ENCODE results near the gene CZIB. TPM values are rescaled to one million over a fixed set of nuclear protein-coding genes. Genes with fewer than 3 reads are reported as not detected.
"Not testable (repeated sequence)": the region's sequence is repeated elsewhere in the genome, so short reads cannot be mapped to it uniquely, and the experiment has no call there.

Gene CZIB
- total RNA-seq, 2 experiments from 2014 or later = 47.9 to 48.2 TPM

- ChIA-PET POLR2A (no interaction called here), CTCF (no interaction called here)
These were observed 21.9 kb upstream of the CZIB start for GRCh38 chr1:53242381-53242780.

DNA sequence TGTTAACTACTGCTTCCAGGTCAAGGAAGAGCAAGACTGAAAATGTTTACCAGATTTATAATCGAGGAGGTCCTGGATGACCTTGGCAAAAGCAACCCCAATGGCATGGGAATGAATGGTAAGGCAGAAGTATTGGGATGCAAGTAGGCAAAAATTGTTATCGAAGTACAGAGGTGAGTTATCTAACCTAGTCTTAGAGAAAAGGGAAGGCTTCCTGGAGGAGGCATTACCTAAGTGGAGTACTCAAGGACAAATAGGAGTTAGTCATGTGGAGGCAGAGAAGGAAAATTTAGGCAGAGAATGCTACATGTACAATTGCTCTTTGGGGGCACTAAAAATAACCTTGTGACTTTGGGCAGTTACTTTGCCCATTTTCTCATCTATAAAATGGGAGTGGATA lies 21.4 kb upstream of the CZIB start:
- POLR2A ChIA-PET = no interaction called here
- CTCF ChIA-PET = no interaction called here

DNA sequence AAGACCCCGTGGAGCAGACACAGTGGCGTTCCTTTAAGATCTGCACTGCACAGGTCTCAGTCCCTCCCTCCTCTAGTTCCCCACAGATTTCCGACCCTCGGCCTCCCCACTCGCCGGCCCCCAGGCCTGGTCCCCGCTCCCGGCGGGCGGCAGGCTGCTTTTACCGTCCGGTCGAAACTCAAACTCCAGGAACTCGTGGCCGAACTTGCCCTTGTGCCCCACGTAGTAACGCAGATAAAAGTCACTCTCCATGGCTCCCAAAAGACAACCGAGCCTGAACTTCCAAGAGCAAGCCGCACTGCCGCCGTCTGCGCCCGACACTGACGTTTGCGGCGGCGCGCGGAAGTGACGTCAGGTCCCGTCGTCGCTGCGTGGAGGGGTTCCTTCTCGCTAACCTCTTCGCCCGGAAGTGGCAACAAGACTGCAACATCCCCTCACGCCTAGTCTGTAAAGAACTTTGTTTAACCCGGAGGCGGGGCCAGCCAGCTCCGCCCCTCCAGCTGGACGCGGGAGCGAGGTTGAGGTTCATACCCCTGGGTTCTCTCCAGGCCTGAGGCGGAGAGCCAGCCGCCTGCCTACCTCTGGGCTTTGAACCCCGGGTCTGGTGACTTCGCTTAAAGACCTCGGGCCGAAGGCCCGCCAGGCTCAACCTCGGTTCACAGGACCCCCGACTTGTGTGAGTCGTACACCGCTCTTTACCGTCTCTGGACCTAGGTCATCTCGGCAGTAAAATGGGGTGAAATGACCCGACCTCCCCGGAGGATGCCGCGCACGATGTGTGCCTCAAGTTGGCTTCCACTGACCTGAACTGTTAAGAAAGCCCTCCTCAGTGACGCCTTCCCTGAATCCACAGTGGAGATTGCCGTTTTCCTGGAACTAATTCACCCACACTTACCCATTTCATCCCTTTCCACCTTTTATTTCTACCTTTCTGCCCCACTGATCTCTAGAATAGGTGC lies 18.0 kb upstream of the CZIB start, which contains the start of gene MAGOH:
Gene MAGOH (minus strand): TSS at position 322 of the 959 bp plus-strand sequence. CDS start 70 bp downstream, at position 252.
- ChIA-PET CTCF (no interaction called here), POLR2A (interaction anchor here (0.6 to 0.9 kb wide), 2 partner anchors 17 to 73 kb away, joined by 3 read pairs; no protein-coding TSS in a partner anchor)

DNA sequence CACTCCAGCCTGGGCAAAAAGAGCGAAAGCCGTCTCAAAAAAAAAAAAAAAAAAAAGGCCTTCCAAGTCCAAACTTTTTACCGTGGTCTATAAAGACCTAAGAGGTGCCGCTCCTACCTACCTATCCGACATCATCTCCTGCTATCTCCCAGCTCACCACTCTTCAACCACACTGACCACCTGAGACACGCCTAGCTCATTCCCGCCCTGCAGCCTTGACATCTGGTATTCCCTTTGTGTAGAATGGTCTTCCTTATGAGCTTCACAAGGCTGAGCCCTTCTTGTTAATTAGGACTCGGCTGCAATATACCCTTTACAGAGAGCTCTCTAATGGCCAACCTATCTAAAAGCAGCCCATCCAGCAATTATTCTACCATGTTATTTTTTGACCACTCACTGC lies 17.2 kb upstream of the CZIB start:
- POLR2A ChIA-PET = interaction anchor here (0.7 to 0.9 kb wide), 2 partner anchors 22 to 74 kb away, joined by 3 read pairs; no protein-coding TSS in a partner anchor

DNA sequence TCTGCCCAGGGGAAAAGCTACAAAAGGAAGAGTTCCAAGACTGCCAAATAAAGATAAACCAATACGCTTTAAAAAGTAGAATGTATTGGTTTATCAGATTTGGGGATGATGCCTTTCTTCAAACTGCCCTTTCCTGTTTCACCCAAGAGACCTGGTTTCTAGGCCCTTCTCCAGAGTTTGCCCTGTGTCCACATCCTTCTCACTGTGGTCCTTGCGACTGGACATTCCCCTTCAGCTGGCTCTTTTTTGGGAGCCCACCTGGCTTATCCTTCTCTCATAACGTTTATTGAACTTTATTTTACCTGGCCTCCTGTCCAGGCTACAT lies 490 bp upstream of the CZIB start:
- ChIA-PET POLR2A (interaction anchor here (0.5 to 1.2 kb wide), 2 partner anchors 9 to 18 kb away, joined by 3 to 6 read pairs; no protein-coding TSS in a partner anchor), CTCF (no interaction called here)

More for the DNA sequence above, 17.2 kb upstream of the CZIB start:
- CTCF ChIA-PET = no interaction called here

GRCh38 chr1:53219711-53220110 lies 723 bp downstream of the CZIB start:
- POLR2A ChIA-PET = no interaction called here

DNA sequence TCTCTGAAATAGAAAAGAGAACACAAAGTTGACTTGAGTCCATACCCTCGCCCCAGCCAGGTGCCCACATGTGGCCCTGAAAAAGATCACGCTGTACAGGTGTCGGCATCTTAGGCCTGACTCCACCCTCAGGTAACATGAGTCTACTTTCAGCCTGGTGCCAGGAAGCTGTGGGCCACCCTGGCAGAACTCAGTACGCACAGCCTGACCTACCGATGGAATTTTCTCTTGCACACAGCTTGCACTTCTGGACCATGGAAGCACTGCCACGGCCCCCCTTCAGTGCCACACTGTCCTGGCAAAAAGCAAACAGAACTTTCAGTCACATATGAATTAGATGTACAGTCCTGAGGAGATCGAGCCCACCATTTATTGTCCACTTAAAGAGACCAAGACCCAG lies 2.2 kb downstream of the CZIB start:
- ChIA-PET CTCF (no interaction called here), POLR2A (no interaction called here)

More at GRCh38 chr1:53219711-53220110, 723 bp downstream of the CZIB start:
- CTCF ChIA-PET = no interaction called here

DNA sequence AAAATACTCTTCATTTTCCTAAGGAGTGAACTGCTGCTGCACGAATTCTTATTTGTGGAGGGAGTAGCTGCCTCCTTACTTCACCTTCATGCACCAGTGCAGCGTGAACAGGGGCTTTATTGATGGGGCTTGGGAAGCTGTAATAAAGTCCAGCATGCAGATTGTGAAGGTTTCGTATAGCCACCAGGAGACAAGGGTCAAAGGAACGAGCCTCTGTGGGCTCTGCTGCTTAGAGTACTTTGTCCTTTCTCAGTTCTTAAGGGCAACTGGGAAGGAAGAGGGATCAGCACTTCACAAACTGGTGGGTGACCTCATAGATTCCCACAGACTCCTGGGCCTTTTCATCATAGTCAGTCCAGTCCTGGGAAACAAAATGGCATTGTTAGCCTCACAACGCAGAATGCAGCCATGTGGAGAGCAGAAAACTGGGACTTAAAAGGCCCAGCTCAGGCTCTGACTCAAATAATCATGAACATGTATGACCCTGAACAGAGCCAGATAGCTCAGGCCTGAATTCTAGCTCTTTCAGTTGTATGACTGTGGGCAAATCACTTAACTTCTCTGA lies 6.0 kb downstream of the CZIB start:
- CTCF ChIA-PET = no interaction called here

GRCh38 chr1:53210954-53211353 lies 9.5 kb downstream of the CZIB start:
- CTCF ChIA-PET = no interaction called here
- POLR2A ChIA-PET = no interaction called here

More for the DNA sequence above, 6.0 kb downstream of the CZIB start:
- POLR2A ChIA-PET = no interaction called here

DNA sequence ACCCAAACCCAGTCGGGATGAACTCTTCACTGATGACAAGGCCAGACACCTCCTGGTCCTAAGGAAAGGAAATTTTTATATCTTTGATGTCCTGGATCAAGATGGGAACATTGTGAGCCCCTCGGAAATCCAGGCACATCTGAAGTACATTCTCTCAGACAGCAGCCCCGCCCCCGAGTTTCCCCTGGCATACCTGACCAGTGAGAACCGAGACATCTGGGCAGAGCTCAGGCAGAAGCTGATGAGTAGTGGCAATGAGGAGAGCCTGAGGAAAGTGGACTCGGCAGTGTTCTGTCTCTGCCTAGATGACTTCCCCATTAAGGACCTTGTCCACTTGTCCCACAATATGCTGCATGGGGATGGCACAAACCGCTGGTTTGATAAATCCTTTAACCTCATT lies 10.1 kb downstream of the CZIB start:
- CTCF ChIA-PET = no interaction called here
- POLR2A ChIA-PET = no interaction called here

GRCh38 chr1:53207726-53208125 lies 12.7 kb downstream of the CZIB start:
- POLR2A ChIA-PET = no interaction called here
- CTCF ChIA-PET = no interaction called here

DNA sequence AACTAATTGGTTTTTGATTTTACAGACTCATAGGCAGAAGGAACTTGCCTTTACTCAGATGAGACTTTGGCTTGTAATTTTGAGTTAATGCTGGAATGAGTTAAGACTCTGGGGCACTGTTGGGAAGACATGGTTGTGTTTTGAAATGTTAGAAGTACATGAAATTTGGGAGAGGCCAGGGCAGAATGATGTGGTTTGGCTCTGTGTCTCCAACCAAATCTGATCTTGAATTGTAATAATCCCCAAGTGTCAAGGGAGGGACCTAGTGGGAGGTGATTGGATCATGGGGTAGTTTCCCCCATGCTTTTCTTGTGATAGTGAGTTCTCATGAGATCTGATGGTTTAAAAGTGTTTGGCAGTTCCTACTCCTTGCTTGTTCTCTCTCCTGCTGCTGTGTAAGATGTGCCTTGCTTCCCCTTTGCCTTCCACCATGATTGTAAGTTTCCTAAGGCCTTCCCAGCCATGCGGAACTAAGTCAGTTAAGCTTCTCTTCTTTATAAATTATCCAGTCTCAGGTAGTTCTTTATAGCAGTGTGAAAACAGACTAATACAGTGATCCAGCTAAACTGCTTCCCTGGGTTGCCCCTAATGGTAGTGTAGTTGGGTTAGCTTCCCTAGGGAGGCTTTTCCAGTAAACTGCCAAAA lies 13.6 kb downstream of the CZIB start:
- CTCF ChIA-PET = no interaction called here
- POLR2A ChIA-PET = no interaction called here

DNA sequence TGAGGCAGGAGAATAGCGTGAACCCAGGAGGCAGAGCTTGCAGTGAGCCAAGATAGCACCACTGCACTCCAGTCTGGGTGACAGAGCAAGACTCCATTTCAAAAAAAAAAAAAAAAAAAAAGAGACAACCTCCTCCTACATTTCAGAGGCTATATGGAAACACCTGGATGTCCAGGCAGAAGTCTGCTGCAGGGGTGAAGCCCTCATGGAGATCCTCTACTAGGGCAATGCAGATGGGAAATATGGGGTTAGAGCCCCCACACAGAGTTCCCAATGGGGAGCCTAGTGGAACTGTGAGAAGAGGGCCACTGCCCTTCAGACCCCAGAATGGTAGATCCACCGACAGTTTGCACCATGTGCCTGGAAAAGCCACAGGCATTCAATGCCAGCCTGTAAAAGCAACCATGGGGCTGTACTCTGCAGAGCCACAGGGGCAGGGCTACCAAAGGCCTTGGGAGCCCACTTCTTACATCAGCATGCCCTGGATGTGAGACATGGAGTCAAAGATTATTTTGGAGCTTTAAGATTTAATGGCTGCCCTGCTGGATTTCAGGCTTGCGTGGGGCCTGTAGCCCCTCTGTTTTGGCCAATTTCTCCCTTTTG lies 14.2 kb downstream of the CZIB start:
- POLR2A ChIA-PET = not testable (repeated sequence)
- CTCF ChIA-PET = interaction anchor here (0.7 kb wide), 1 partner anchor 13 kb away, joined by 4 read pairs; no protein-coding TSS in a partner anchor

DNA sequence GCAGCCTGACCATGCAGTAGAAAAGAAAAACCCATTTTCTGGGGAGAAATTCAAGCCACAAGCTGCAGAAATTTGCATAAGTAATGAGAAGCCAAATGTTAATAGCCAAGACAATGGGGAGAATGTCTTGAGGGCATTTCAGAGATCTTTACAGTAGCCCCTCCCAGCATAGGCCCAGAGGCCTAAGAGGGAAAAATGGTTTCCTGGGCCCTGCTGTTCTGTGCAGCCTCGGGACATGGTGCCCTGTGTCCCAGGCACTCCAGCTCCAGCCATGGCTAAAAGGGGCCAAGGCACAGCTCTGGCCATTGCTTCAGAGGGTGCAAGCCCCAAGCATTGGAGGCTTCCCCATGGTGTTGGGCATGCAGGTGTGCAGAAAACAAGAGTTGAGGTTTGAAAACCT lies 14.9 kb downstream of the CZIB start:
- POLR2A ChIA-PET = not testable (repeated sequence)
- CTCF ChIA-PET = interaction anchor here (0.7 kb wide), 1 partner anchor 12 kb away, joined by 4 read pairs; no protein-coding TSS in a partner anchor

DNA sequence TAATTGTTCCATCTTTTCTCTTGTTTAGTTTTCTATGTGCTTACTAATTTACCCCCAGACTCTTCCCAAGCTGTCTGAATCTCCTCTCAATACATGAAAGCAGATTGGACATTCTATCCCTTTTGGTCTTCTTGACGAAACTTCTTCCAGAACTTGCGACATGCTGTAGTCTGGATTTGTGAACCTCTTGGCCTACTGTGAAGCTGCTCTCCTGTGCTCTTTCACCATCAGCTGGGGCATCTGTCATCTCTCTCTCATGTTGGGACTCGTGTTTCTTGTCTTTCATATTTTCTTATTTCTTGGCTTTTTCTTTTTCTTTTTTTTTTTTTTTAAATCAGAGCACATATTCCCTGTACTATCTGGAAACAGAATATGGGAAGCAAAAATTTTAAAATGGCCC lies 17.0 kb downstream of the CZIB start:
- POLR2A ChIA-PET = no interaction called here

DNA sequence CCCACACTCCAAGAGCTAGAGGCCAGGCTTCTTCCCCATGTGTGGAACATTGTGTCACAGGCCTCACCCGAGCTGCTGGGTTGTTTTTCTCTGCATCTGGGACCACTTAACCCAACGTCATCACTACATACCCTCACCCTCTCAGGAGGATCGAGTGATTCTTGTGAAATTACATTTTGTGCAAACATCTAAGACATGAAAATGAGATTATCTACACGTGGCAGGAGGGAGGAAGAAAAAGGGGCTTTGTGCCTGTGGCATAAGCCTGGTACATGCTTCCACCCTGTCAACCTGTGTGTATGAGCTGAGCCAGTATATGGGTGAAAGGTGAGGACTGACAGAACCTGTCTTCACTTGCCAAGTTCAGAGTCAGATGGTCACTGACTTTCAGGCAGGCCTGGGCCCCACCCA lies 22.2 kb downstream of the CZIB start:
- CTCF ChIA-PET = interaction anchor here (1.3 kb wide), 1 partner anchor 17 kb away, joined by 4 read pairs; no protein-coding TSS in a partner anchor

More for the DNA sequence above, 17.0 kb downstream of the CZIB start:
- CTCF ChIA-PET = no interaction called here

DNA sequence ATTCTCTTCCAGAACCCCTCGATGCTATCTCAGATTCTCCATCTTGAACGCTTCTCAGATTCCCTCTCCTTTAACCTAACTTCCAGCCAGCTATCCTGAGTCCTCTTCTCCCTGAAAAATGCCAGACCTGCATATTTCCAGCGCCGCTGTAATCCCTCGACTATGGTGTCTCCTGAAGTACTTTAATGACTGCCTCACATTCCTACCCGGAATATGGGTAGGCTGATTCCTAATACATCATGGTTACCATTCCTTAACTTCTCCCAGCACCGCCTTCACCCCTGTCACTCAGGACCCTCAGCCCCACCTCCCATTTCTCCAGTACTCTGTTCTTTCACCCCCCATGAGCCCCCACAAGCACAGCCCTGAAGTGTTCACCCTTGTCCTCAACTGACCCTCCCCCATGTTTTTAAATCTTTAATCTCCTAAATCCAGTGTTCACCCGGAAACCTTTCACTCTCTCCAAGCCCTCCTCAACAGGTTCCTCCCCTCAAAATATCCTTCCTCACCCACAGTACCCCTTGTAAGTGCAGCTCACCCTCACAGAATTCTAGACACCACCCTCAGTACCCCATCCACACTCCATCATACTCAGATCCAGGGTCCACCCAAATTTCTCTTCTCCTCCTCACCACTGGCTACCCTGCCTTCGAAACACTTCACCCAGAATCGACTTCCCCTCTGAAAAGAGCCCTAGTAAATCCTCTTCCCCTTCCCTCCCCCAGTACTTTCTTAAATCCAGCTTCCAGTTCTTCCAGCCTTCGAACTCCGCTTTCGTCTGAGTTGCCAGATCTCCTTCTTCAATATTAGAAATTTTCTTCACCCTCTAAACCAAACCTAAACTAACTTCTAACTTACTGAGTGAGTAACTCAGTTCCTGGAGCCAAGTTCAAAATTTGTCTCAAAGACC lies 22.9 kb downstream of the CZIB start:
- POLR2A ChIA-PET = interaction anchor here (1.0 kb wide), 1 partner anchor 565 kb away, joined by 3 read pairs; the partner anchor contains the start of gene SHISAL2A
- CTCF ChIA-PET = interaction anchor here (1.3 kb wide), 1 partner anchor 17 kb away, joined by 4 read pairs; no protein-coding TSS in a partner anchor

More for the DNA sequence above, 22.2 kb downstream of the CZIB start:
- POLR2A ChIA-PET = interaction anchor here (1.0 kb wide), 1 partner anchor 566 kb away, joined by 3 read pairs; the partner anchor contains the start of gene SHISAL2A

DNA sequence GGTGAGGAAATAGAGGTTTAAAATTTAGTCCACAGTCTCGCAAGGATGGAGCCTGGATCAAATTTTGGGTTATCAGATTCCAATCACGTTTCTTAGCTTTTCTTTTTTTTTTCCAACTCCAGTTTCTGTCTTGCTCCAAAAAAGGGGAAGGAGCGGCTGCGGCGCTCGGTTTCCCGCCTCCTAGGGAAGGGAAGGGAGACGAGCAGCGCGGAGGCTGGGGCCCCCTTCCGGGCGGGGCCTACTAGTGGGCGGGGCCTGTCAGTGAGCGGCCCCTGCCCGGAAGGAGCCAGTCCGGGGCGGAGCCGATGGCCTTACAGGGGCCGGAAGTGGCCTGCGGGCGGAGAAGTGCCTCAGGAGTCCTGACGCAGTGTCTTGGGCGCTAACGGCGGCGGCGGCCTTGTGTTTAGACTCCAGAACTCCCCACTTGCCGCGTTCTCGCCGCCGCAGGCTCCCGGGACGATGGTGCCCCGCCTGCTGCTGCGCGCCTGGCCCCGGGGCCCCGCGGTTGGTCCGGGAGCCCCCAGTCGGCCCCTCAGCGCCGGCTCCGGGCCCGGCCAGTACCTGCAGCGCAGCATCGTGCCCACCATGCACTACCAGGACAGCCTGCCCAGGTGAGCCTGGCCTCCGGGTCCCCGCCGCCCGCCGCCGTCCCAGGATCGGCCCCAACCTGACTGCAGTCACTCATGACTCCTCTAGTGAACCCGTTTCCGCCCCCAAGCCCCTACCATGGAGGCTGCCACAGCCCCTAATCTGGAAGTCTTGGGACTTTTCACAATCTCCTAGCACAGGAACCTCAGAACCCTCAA lies 23.7 kb downstream of the CZIB start, which contains the start of gene CPT2:
Gene CPT2 (plus strand): TSS at position 340 of the 806 bp plus-strand sequence. CDS start 120 bp downstream, at position 460.
- ChIA-PET POLR2A (interaction anchor here (0.7 to 1.1 kb wide), 2 partner anchors 182 to 275 kb away, joined by 3 to 4 read pairs; partner anchors contain the start of gene ECHDC2), CTCF (interaction anchor here (1.1 to 2.1 kb wide), 2 partner anchors 11 to 16 kb away, joined by 3 to 6 read pairs; no protein-coding TSS in a partner anchor)

All from activated CD8-positive, alpha-beta memory T cell treated with anti-CD3 and anti-CD28 coated beads for 36 hours (primary cell).